Measurements from ENCODE around the gene WDR86. TPM values are rescaled to one million over a fixed set of nuclear protein-coding genes. Genes with fewer than 3 reads are reported as not detected.

WDR86 gene
- total and polyA plus RNA-seq, 2 of the 4 experiments (the other 2 are of a cell fraction) = not detected

- Histone ChIP-seq H4K5ac (ENCODE audit: low read depth, low read length) (no peak overlapping the region), H3K4me1 (ENCODE audit: control insufficient read depth, insufficient read depth, low read length) (peaks cover 27% of the 10 kb centered on the region), H3K14ac (replicated peaks; ENCODE audit: low read depth, low read length) (no peak overlapping the region), H3K4me2 (ENCODE audit: low read depth, low read length) (no peak overlapping the region), H3K9me1 (ENCODE audit: insufficient read depth, low read length) (peaks cover 8% of the 10 kb centered on the region), H4K91ac (ENCODE audit: insufficient read depth, low read depth, low read length) (no peak overlapping the region), H4K8ac (ENCODE audit: low read depth in 2 of 2, low read length in 2 of 2) (no peak overlapping the region), H3K9ac (ENCODE audit: low read depth, low read length) (no peak overlapping the region), H2BK5ac (ENCODE audit: low read depth, low read length, poor library complexity, severe bottlenecking) (no peak overlapping the region), H3K23ac (ENCODE audit: low read depth, low read length) (no peak overlapping the region), H2BK15ac (ENCODE audit: low read depth, low read length) (no peak overlapping the region), H3K9me3 (ENCODE audit: control insufficient read depth, insufficient read depth, low read length) (peaks cover 20% of the 10 kb centered on the region), H3K4me3 (ENCODE audit: insufficient read depth, low read depth, low read length) (no peak overlapping the region), H3K18ac (ENCODE audit: low read depth, low read length) (no peak overlapping the region), H2AK5ac (ENCODE audit: low read depth, low read length) (no peak overlapping the region), H2BK20ac (ENCODE audit: low read depth, low read length) (no peak overlapping the region), H4K20me1 (ENCODE audit: insufficient read depth, low read length) (peaks cover 5% of the 10 kb centered on the region; the same call in 1 of the 2 replicates), H3K27ac (ENCODE audit: insufficient read depth, low read length) (no peak overlapping the region), H3K4ac (ENCODE audit: low read depth, low read length) (no peak overlapping the region), H3K27me3 (ENCODE audit: control insufficient read depth, insufficient read depth, low read length) (peaks cover 2% of the 10 kb centered on the region; the same call in 1 of the 2 replicates), H2BK120ac (ENCODE audit: low read depth, low read length) (no peak overlapping the region), H3K36me3 (ENCODE audit: control insufficient read depth, insufficient read depth, low read length) (no peaks in the 10 kb centered on the region), H3K79me1 (ENCODE audit: low read depth in 1 of 2, low read length in 2 of 2) (no peaks in the 10 kb centered on the region; a peak in 1 of 4 replicates), H2AK9ac (replicated peaks; ENCODE audit: low read depth, low read length, poor library complexity) (no peak overlapping the region), H3K56ac (ENCODE audit: extremely low read depth, insufficient read depth, low read length) (no peak overlapping the region), H2AFZ (replicated peaks; ENCODE audit: low read length, poor library complexity) (no peak overlapping the region)
- dilution Hi-C loops (cut with HindIII; ENCODE audit: low sequenced_read_pairs, unreplicated experiment) (no loop called here), in situ Hi-C loops (cut with MboI; ENCODE audit: low sequenced_read_pairs) (no loop called here), intact Hi-C loops (cut with micrococcal nuclease) (no loop called here)
- ChIA-PET POLR2A (ENCODE audit: unreplicated experiment) (no interaction called here), CTCF (no interaction called here)
- TF ChIP-seq NFE2L2 (IDR thresholded peaks at IDR 0.05; ENCODE audit: low read depth, low read length) = no peak
- TF ChIP-seq CHD1 (IDR thresholded peaks at IDR 0.05; ENCODE audit: low read depth, low read length) = no peak
- no peak for TF ChIP-seq FOS (IDR thresholded peaks at IDR 0.05; ENCODE audit: low read depth, low read length)
- TF ChIP-seq RFX5 (IDR thresholded peaks at IDR 0.05; ENCODE audit: low read depth, low read length) = no peak
- no peak for TF ChIP-seq MAZ (IDR thresholded peaks at IDR 0.05; ENCODE audit: borderline replicate concordance, low read depth, low read length)
- no peak for TF ChIP-seq ELK1 (IDR thresholded peaks at IDR 0.05; ENCODE audit: borderline replicate concordance, low read depth, low read length)
- TF ChIP-seq CTCF (conservative IDR thresholded peaks at IDR 0.05; ENCODE audit: low read depth, low read length) = no peak
- TF ChIP-seq SMC3 (IDR thresholded peaks at IDR 0.05; ENCODE audit: low read depth, low read length) = no peak
- TF ChIP-seq MAFK (IDR thresholded peaks at IDR 0.05; ENCODE audit: low read depth, low read length) = no peak
- BruUV-seq (replicated peaks) = no TSS peak
- DNase-seq (no peak), ATAC-seq (ENCODE audit: low read depth) (no peak)
- WGBS, 2 experiments (ENCODE audit: extremely low coverage in 2 of 2, insufficient read length in 1 of 2) = no CpG with 5 or more reads among the region's 5 CpGs
Measured at GRCh38 chr7:151423936-151424335, 14.1 kb upstream of the WDR86 start.
